Gastroesophageal sphincter (tissue), 4 donors: ENCODE measurements around the gene ZNF286A. TPM values are rescaled to one million over a fixed set of nuclear protein-coding genes. Genes with fewer than 3 reads are reported as not detected.
"Not testable (repeated sequence)": the region's sequence is repeated elsewhere in the genome, so short reads cannot be mapped to it uniquely, and the experiment has no call there.

Source experiments
- ATAC-seq: fragments of 150-250 bp; one replicate; pipeline ENCODE4 v1.9.1; 2016; ENCODE audit warnings: mild to moderate bottlenecking, moderate library complexity
- H3K27ac ChIP-seq, 4 donors: fragments of 200-600 bp; sonication (generic) in 3 of 4; 1 replicate in 3 of 4; 2 replicates in 1 of 4; pipeline ENCODE4 v1.5.1; 2016 to 2019
- H3K27me3 ChIP-seq: fragments of 200-600 bp; sonication (generic); one replicate; pipeline ENCODE4 v1.5.1; 2019
- H3K36me3 ChIP-seq, 2 donors: fragments of 200-600 bp; sonication (generic); one replicate each; pipeline ENCODE4 v1.5.1; 2019; ENCODE audit warnings: control low read depth in 1 of 2
- H3K4me1 ChIP-seq, 3 donors: fragments of 200-600 bp; sonication (generic); 1 replicate in 2 of 3; 2 replicates in 1 of 3; pipeline ENCODE4 v1.5.1; 2016 to 2019; ENCODE audit warnings: control low read depth in 2 of 3
- H3K4me3 ChIP-seq, 2 donors: fragments of 200-600 bp; sonication (generic); one replicate each; pipeline ENCODE4 v1.5.1; 2019; ENCODE audit warnings: mild to moderate bottlenecking in 1 of 2, moderate library complexity in 1 of 2
- H3K9me3 ChIP-seq, 3 donors: fragments of 200-600 bp; sonication (generic); one replicate each; pipeline ENCODE4 v1.5.1; 2017 to 2019; ENCODE audit warnings: control low read depth in 2 of 3
- EP300 ChIP-seq: sonication (generic); formaldehyde crosslinking; IDR thresholded peaks from one replicate; pipeline ENCODE4 v1.6.1; 2017; ENCODE audit warnings: antibody characterized with exemption, mild to moderate bottlenecking
- POLR2A ChIP-seq, 2 donors: fragments of 450-650 bp; IDR thresholded peaks; one replicate each; pipeline ENCODE4 v1.6.1; 2017; ENCODE audit warnings: antibody characterized with exemption in 2 of 2, mild to moderate bottlenecking in 2 of 2, moderate library complexity in 1 of 2
- POLR2AphosphoS5 ChIP-seq: sonication (generic); formaldehyde crosslinking; IDR thresholded peaks from one replicate; pipeline ENCODE4 v1.6.1; 2017; ENCODE audit warnings: antibody characterized with exemption
- WGBS, 2 donors: methylation state at CpG; one replicate each; pipeline ENCODE4 v1.1.5; 2018; ENCODE audit warnings: low coverage in 1 of 2; 5-methylcytosine and 5-hydroxymethylcytosine counted together
- total RNA-seq, 4 donors: library from RNA; depleted of rRNA; stranded (reverse); fragments of >200 nt; gene quantifications; one replicate each; pipeline ENCODE4 v1.1.0, GENCODE V29; 2016
- TF ChIP-seq, protein P1 (sequence below), 4 experiments: fragments of 200-600 bp in 2 of 4; fragments of 450-650 bp in 2 of 4; sonication (generic) in 1 of 4; IDR thresholded peaks; one replicate each; pipeline ENCODE4 v1.5.1; 2017 to 2019; ENCODE audit warnings: antibody characterized with exemption in 4 of 4, mild to moderate bottlenecking in 2 of 4, moderate library complexity in 2 of 4

Gene ZNF286A
- total RNA-seq, 4 donors from 2014 or later, result 15.3 to 27.9 (median 21.8) TPM

DNA sequence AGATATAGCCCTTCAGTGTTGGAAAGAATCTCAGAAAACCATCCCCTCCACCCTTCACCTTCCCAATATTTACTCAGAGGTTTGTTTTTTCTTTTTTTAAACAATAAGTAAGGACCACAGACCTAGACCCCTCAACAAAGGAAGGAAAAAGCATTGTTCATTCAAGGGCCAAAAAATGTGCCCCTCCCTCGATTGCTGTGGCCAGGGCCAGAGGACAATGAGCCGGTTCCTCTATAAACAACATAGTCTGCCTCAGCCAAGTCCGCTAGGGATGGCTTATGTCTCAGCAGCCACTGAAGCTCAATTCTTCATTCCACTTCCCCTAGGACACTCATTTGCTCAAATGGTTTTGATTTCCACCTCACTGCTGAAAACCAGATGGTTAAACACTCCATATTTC, 39.5 kb upstream of the ZNF286A start:
- no peaks in the 10 kb centered on the region for H3K9me3 ChIP-seq
- H3K4me3 ChIP-seq, result no peak overlapping the region
- peaks cover 0 to 9% of the 10 kb centered on the region in 2 donors for H3K36me3 ChIP-seq
- H3K27ac ChIP-seq, result peak overlapping the region in 1 of 4 donors; percentile 0
- WGBS, 2 donors, result 50 to 62% methylated on average over 3 of the region's 3 CpGs
- H3K4me1 ChIP-seq, result no peaks in the 10 kb centered on the region
- no peaks in the 10 kb centered on the region for H3K27me3 ChIP-seq
- no peak for ATAC-seq
- TF ChIP-seq, protein P1, sequence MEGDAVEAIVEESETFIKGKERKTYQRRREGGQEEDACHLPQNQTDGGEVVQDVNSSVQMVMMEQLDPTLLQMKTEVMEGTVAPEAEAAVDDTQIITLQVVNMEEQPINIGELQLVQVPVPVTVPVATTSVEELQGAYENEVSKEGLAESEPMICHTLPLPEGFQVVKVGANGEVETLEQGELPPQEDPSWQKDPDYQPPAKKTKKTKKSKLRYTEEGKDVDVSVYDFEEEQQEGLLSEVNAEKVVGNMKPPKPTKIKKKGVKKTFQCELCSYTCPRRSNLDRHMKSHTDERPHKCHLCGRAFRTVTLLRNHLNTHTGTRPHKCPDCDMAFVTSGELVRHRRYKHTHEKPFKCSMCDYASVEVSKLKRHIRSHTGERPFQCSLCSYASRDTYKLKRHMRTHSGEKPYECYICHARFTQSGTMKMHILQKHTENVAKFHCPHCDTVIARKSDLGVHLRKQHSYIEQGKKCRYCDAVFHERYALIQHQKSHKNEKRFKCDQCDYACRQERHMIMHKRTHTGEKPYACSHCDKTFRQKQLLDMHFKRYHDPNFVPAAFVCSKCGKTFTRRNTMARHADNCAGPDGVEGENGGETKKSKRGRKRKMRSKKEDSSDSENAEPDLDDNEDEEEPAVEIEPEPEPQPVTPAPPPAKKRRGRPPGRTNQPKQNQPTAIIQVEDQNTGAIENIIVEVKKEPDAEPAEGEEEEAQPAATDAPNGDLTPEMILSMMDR (IDR thresholded peaks at IDR 0.05), result no peak
- TF ChIP-seq POLR2A (IDR thresholded peaks at IDR 0.05) (no peak), POLR2AphosphoS5 (no peak), EP300 (no peak)

DNA sequence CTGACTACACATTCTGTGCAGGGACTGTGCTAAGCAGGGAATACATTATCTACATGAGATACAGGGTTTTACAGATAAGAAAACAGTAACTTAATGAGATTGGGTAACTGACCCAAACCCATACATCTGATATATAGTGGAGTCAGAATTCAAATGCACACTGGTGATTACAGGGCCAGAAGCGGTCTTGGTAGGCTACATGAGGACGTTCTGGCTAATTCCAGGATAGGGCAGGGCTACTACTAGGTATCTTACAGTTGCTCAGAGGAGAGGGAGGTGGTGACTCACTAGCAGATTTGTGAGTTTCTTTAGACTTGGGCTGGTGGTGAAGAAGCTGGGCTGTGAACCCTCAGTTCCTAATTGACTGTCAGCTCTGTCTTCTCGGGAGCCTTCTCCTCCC, 36.9 kb upstream of the ZNF286A start:
- 86 to 87% methylated on average over 3 of the region's 3 CpGs for WGBS, 2 donors
- Histone ChIP-seq H3K4me1 (no peaks in the 10 kb centered on the region), H3K27ac (no peak overlapping the region), H3K4me3 (no peak overlapping the region), H3K36me3 (peaks cover 0 to 10% of the 10 kb centered on the region in 2 donors), H3K27me3 (no peaks in the 10 kb centered on the region), H3K9me3 (no peaks in the 10 kb centered on the region)
- no peak for TF ChIP-seq EP300
- no peak for TF ChIP-seq POLR2AphosphoS5
- TF ChIP-seq, protein P1 (IDR thresholded peaks at IDR 0.05), result no peak
- TF ChIP-seq POLR2A (IDR thresholded peaks at IDR 0.05), result no peak
- no peak for ATAC-seq

DNA sequence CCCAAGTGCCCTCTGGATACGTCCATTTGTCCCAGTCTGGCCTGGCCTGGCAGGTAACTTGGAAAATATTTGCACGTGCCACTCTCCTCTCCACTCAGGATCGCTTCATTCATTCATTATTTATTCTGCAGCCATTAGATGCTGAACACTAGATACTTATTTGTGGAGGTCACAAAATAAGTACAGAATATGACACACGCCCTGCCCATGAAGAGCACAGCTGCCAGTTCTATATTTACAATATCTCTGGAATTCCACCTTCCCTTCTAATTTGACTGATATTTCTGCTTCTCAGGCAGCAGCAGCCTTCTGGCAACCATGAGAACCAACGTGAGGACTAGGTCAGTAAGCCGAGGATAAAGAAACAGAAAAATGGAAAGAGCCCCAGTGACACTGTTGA, 36.4 kb upstream of the ZNF286A start:
- WGBS, 2 donors, result 88 to 93% methylated on average over 4 to 6 of the region's 6 CpGs
- no peaks in the 10 kb centered on the region for H3K9me3 ChIP-seq
- no peak overlapping the region for H3K4me3 ChIP-seq
- H3K4me1 ChIP-seq, result no peaks in the 10 kb centered on the region
- peaks cover 0 to 10% of the 10 kb centered on the region in 2 donors for H3K36me3 ChIP-seq
- no peak for ATAC-seq
- no peaks in the 10 kb centered on the region for H3K27me3 ChIP-seq
- TF ChIP-seq POLR2A (IDR thresholded peaks at IDR 0.05) (no peak), EP300 (no peak), POLR2AphosphoS5 (no peak)
- TF ChIP-seq, protein P1 (IDR thresholded peaks at IDR 0.05), result no peak
- no peak overlapping the region for H3K27ac ChIP-seq

DNA sequence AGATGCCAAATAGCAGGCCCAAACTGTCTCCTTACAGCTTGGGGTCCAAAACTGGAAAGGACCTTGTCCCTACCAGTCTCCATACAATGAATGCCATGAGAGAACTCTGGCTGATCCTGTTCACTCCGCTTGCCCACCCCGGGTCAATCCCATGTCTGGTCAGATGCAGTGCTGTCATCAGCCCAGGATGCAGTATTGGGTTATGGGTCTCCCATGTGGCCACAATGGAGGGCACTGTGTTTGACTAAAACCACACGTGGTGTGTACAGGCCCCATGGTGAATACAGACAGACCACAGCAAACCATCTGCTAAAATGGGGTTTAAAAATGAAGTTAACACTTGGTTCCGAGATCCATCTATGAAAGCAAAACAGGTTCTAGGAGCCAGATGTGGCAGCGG, 35.9 kb upstream of the ZNF286A start:
- Histone ChIP-seq H3K27ac (no peak overlapping the region), H3K4me1 (no peaks in the 10 kb centered on the region), H3K36me3 (peaks cover 0 to 10% of the 10 kb centered on the region in 2 donors), H3K9me3 (no peaks in the 10 kb centered on the region), H3K4me3 (no peak overlapping the region), H3K27me3 (no peaks in the 10 kb centered on the region)
- TF ChIP-seq EP300 (no peak), POLR2AphosphoS5 (no peak), POLR2A (IDR thresholded peaks at IDR 0.05) (no peak)
- TF ChIP-seq, protein P1 (IDR thresholded peaks at IDR 0.05), result no peak
- ATAC-seq, result no peak
- 74 to 82% methylated on average over 2 to 4 of the region's 5 CpGs for WGBS, 2 donors

DNA sequence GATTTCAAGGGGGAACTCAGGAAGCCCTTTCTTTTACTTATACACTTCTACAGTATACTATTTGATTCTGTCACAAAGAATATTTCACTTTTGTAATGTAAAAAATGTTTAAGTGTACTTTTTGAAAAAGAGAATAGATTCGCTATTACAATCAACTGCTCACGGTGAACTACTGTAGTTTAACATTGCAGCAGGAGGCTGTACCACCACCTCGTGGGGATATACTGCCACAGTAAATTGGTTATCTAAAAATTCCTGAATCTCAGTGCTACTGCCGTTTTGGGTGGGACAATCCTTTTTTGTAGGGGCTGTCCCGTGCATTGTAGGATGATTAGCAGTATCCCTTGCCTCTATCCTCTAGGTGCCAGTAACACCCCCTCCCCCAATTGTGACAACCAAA, 30.0 kb upstream of the ZNF286A start:
- not testable (repeated sequence) for H3K27me3 ChIP-seq, H3K4me3 ChIP-seq, ATAC-seq, H3K4me1 ChIP-seq, H3K9me3 ChIP-seq, H3K36me3 ChIP-seq, H3K27ac ChIP-seq
- 70% methylated on average over 4 of the region's 5 CpGs; no CpG with 5 or more reads in 1 of the 2 donors for WGBS, 2 donors

DNA sequence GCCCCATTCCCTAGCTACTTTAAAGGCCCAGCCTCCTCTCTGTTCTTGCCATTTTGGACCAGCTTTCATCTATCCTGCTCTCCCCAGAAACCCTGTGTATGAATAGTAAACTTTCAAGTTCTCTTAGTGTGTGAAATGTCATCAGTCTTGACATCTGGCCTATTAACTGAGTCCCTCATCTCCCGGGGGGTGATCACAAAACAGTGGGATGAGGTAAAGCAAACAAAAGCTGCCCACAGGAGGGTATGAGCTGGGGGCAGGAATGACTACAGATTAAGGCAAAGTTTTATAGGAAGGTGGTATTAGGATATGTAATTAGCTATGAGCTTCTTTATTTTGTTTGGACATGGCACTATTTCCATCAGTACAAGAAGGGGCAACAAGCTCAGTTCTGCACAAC, 24.9 kb upstream of the ZNF286A start:
- not testable (repeated sequence) for ATAC-seq, H3K27ac ChIP-seq, H3K9me3 ChIP-seq, H3K4me3 ChIP-seq, H3K27me3 ChIP-seq, H3K4me1 ChIP-seq, H3K36me3 ChIP-seq
- WGBS, 2 donors, result no CpG with 5 or more reads among the region's 1 CpG

DNA sequence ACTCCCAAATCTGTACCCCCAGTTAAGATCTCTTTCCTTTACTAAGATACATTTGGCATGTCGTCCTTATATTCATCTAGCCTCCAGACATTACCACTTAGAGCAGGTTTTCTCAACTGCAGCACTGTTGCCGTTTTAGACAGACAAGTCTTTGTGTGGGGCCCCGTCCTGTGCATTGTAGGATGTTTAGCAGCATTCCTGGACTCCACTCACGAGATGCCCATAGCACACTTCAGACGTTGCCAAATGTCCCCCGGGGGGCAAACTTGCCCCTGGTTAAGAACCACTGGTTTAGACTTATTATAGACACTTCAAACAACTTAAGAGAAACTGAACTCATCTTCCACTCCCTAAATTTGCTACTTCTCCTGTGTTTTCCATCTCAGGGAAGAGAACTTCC, 23.6 kb upstream of the ZNF286A start:
- 78% methylated on average over 3 of the region's 6 CpGs; no CpG with 5 or more reads in 1 of the 2 donors for WGBS, 2 donors
- ATAC-seq, H3K27ac ChIP-seq, H3K9me3 ChIP-seq, H3K4me3 ChIP-seq, H3K36me3 ChIP-seq, H3K27me3 ChIP-seq, H3K4me1 ChIP-seq: not testable (repeated sequence)

DNA sequence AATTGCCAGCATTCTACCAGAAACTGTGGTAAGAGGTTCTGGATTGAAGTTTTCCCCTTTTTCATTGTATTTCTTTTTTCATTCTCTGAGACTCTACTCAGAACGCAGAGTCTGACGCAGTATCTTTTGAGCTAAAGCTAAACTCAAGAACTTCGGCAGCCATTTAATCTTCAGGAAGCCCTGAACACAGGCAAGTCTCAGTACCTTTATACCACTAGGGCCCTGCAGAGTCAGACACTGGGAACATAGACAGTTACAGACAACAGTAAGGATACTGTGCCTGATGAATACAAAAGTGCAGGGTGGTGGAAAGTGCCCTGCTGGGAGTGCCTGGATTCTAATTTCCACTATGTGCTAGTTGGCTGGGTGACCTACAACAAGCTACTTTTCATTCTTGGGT, 16.4 kb upstream of the ZNF286A start:
- ATAC-seq, H3K27me3 ChIP-seq, H3K9me3 ChIP-seq, H3K36me3 ChIP-seq, H3K27ac ChIP-seq, H3K4me3 ChIP-seq: not testable (repeated sequence)
- H3K4me1 ChIP-seq, result peaks cover 0 to 13% (median 0%) of the 10 kb centered on the region in 3 donors
- WGBS, 2 donors, result 92% methylated on average over 3 of the region's 3 CpGs; no CpG with 5 or more reads in 1 of the 2 donors
